H1 (cell line): Measurements from ENCODE around the gene DCXR.

Experiments used
- CHD1 ChIP-seq: IDR thresholded peaks from 2 replicates; pipeline ENCODE4 v1.6.1; 2012; ENCODE audit warnings: low read depth, low read length, improper control_type of control experiment
- EZH2 ChIP-seq: fragments of 200-600 bp; sonication (generic); IDR thresholded peaks from 2 replicates; pipeline ENCODE4 v1.7.1; 2012; ENCODE audit warnings: low read depth, mild to moderate bottlenecking, moderate library complexity, low read length, inconsistent platforms; ENCODE audit not compliant: severe bottlenecking
- HDAC2 ChIP-seq, 2 experiments: fragments of 300-600 bp in 1 of 2; sonication (generic) in 1 of 2; IDR thresholded peaks; 2 replicates each; pipeline ENCODE4 v1.6.1; 2011 to 2012; ENCODE audit warnings: low read depth in 2 of 2, low read length in 2 of 2, mild to moderate bottlenecking in 2 of 2, moderate library complexity in 2 of 2, borderline replicate concordance in 1 of 2, inconsistent platforms in 1 of 2
- KDM1A ChIP-seq: fragments of 200-600, 300-600 bp; sonication (generic); IDR thresholded peaks from 2 replicates; pipeline ENCODE4 v1.7.1; 2016; ENCODE audit warnings: mild to moderate bottlenecking, low read length, borderline replicate concordance
- MAFK ChIP-seq: IDR thresholded peaks from 2 replicates; pipeline ENCODE4 v1.6.1; 2012; ENCODE audit warnings: low read depth, mild to moderate bottlenecking, improper control_type of control experiment, low read length
- POLR2A ChIP-seq, 2 experiments: IDR thresholded peaks; 1 replicate in 1 of 2; 2 replicates in 1 of 2; pipeline ENCODE4 v1.6.1; 2011; ENCODE audit warnings: low read depth in 2 of 2, low read length in 2 of 2, mild to moderate bottlenecking in 2 of 2; ENCODE audit errors: control extremely low read depth in 1 of 2
- SIN3A ChIP-seq, 2 experiments: IDR thresholded peaks in 1 of 2; conservative IDR thresholded peaks in 1 of 2; 2 replicates each; pipeline ENCODE4 v1.6.1; 2011 to 2012; ENCODE audit warnings: low read length in 2 of 2, improper control_type of control experiment in 1 of 2, low read depth in 1 of 2, mild to moderate bottlenecking in 1 of 2
- SP2 ChIP-seq: IDR thresholded peaks from 2 replicates; pipeline ENCODE4 v1.6.1; 2012; ENCODE audit warnings: mild to moderate bottlenecking, low read length, inconsistent platforms
- TAF1 ChIP-seq: IDR thresholded peaks from 2 replicates; pipeline ENCODE4 v1.6.1; 2011; ENCODE audit warnings: mild to moderate bottlenecking, low read depth, low read length
- TCF12 ChIP-seq: IDR thresholded peaks from 2 replicates; pipeline ENCODE4 v1.6.1; 2011; ENCODE audit warnings: low read depth, mild to moderate bottlenecking, low read length
- TF ChIP-seq, protein P1 (sequence below), 3 experiments: IDR thresholded peaks; 1 replicate in 2 of 3; 2 replicates in 1 of 3; pipeline versions ENCODE4 v1.5.1 to v1.6.1; 2011; ENCODE audit warnings: low read length in 3 of 3, mild to moderate bottlenecking in 3 of 3, inconsistent platforms in 2 of 3, low read depth in 1 of 3, moderate library complexity in 1 of 3; ENCODE audit not compliant: insufficient read depth in 1 of 3; ENCODE audit errors: control extremely low read depth in 1 of 3
- TF ChIP-seq, protein P2 (sequence below): IDR thresholded peaks from 2 replicates; pipeline ENCODE4 v1.6.1; 2012; ENCODE audit warnings: low read length, inconsistent platforms

DNA sequence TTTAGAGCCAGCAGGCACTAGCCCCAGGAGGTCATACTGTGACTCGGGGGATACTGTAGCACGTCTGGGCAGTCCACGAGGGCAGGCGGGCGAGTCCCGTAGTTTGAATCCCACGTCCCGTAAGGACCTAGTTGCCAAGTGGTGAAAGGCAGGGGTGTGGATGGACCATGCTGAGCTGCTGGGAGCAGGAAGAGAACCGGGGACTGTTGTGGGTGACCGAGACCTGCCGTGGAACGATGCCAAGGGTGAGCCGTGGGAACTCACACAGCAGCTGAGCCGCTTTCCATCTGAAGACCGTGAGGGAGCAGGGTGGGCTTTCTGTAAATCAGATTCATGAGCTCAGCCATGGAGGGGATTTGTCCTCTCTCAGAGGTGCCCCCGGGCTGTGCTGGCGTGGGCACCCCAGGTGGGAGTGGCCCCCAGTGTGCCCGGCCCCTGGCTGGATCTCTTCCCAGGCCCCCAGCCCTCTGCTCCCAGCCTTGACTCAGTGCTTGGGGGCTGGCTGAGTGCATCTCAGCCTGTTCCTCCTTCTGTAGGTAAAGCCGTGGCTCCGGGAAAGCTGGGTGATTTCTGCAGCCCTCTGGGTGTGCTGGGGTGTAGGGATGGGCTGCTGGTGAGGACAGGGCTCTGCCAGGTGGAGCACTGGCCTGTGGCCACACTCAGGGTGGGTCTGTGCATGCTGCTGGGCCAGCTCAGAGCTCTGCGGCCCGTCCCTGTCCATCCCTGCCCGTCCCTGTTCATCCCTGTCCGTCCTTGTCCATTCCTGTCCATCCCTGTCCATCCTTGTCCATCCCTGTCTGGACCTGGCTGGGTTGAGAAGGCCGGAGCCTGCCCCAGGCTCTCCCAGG is 46.4 kb downstream of the DCXR start:
- TF ChIP-seq EZH2 (no peak), KDM1A (no peak), CHD1 (no peak), TCF12 (no peak), MAFK (no peak), TAF1 (no peak), POLR2A (IDR thresholded peaks at IDR 0.05; ENCODE audit: control extremely low read depth in 1 of 2, low read depth in 2 of 2, low read length in 2 of 2) (no peak), HDAC2 (IDR thresholded peaks at IDR 0.05; ENCODE audit: borderline replicate concordance in 1 of 2, low read depth in 2 of 2, low read length in 2 of 2) (no peak), SIN3A (conservative IDR thresholded peaks at IDR 0.05 in 1 of 2, IDR thresholded peaks at IDR 0.05 in 1 of 2; ENCODE audit: low read depth in 1 of 2, low read length in 2 of 2) (no peak), SP2 (no peak)
- TF ChIP-seq, protein P1, sequence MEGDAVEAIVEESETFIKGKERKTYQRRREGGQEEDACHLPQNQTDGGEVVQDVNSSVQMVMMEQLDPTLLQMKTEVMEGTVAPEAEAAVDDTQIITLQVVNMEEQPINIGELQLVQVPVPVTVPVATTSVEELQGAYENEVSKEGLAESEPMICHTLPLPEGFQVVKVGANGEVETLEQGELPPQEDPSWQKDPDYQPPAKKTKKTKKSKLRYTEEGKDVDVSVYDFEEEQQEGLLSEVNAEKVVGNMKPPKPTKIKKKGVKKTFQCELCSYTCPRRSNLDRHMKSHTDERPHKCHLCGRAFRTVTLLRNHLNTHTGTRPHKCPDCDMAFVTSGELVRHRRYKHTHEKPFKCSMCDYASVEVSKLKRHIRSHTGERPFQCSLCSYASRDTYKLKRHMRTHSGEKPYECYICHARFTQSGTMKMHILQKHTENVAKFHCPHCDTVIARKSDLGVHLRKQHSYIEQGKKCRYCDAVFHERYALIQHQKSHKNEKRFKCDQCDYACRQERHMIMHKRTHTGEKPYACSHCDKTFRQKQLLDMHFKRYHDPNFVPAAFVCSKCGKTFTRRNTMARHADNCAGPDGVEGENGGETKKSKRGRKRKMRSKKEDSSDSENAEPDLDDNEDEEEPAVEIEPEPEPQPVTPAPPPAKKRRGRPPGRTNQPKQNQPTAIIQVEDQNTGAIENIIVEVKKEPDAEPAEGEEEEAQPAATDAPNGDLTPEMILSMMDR (IDR thresholded peaks at IDR 0.05; ENCODE audit: control extremely low read depth in 1 of 3, insufficient read depth in 1 of 3, low read depth in 1 of 3, low read length in 3 of 3), result no peak
- TF ChIP-seq, protein P2, sequence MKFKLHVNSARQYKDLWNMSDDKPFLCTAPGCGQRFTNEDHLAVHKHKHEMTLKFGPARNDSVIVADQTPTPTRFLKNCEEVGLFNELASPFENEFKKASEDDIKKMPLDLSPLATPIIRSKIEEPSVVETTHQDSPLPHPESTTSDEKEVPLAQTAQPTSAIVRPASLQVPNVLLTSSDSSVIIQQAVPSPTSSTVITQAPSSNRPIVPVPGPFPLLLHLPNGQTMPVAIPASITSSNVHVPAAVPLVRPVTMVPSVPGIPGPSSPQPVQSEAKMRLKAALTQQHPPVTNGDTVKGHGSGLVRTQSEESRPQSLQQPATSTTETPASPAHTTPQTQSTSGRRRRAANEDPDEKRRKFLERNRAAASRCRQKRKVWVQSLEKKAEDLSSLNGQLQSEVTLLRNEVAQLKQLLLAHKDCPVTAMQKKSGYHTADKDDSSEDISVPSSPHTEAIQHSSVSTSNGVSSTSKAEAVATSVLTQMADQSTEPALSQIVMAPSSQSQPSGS, result no peak
